Stimulated activated CD4-positive, alpha-beta T cell treated with anti-CD3 and anti-CD28 coated beads, TNF-alpha, amount 100 ng/mL, for 48 hours (primary cell): Measurements from ENCODE around the gene GPR21.

Experiments used
- DNase-seq, 3 donors: peaks; one replicate each; pipeline ENCODE4 v3.0.0-alpha.2; 2020; ENCODE audit warnings: low read depth in 3 of 3

GPR21 gene, protein sequence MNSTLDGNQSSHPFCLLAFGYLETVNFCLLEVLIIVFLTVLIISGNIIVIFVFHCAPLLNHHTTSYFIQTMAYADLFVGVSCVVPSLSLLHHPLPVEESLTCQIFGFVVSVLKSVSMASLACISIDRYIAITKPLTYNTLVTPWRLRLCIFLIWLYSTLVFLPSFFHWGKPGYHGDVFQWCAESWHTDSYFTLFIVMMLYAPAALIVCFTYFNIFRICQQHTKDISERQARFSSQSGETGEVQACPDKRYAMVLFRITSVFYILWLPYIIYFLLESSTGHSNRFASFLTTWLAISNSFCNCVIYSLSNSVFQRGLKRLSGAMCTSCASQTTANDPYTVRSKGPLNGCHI

DNA sequence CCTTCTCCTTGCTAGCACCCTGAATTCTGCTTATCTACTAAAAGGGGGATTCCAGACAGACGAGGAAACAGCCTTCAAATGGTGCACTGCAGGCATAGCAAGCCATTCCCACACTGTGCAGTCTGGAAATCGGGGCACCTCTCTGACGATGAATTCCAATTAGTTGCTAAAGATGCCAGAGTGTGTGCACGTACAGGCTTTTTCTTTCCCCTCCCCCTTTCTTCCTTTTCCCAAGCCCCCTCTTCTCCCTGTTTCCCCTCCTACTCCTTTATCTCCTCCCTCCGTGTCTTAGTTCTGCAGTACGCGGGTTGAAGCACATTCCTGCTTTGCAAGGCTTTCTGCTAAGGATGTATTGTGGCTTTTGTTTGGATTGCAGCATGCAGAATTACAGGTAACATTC is at the start of gene GPR21:
GPR21 (plus strand) TSS at position 316 of the 400 bp plus-strand sequence. CDS start 900 bp downstream, outside the sequence.
- no peak for DNase-seq

DNA sequence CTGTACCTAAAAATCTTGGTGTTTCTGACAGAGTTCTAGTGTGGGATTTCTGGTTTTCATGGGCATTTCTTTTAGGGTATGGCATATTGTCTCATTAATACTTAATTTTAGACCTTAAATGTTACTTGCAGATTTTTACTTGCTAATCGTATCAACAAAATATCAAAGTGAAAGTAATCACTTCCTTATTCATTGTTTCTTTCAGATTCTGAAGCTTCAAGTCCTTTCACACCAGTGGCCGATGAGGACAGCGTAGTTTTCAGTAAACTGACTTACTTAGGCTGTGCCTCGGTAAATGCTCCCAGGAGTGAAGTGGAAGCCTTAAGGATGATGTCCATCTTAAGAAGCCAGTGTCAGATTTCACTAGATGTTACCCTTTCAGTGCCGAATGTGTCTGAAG is 47.5 kb upstream of the GPR21 start:
- no peak for DNase-seq

DNA sequence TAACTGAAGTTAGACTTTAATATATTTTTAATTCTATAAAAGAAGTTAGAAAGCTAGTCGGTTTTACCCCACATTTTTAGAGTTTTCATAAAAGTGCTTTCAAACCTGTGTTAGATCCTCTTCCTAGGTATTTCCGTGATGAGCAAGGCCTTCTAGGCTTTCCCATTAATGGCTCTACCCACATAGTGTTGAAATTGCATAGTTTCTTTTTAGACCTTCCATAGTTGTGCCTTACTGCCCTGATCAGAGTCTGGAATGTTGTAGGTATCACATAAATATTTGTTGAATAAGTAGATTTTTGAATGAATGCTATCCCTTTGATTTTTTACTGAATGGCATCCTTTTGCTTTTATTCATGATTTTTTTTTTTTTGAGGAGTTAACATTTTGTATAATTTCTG is 45.3 kb upstream of the GPR21 start:
- no peak for DNase-seq

DNA sequence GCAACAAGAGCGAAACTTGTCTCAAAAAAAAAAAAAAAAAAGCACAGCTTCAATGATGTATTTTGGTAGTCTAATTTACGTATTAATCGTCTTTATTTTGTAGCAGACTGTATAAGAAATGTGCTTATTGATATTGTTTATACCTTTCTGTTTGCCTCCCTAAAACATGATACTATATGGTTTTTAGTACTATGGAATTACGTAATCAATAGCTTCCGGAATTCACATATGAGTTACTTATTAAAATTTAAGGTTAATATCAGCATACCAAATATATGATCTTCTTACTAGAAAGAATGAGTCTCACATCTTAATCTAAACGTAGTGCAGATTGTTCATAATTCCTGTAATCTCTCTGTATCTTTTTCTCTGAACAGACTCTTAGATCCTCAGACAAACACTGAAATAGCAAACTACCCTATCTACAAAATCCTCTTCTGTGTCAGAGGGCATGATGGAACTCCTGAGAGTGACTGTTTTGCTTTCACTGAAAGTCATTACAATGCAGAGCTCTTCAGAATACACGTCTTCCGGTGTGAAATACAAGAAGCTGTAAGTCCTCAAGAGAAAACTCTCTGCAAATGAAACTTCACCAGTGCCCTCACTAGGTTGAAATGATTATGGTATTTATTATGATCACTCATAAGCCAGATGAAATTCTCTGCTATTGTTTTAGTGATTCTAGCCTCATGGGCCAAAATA is 44.4 kb upstream of the GPR21 start:
- no peak for DNase-seq

DNA sequence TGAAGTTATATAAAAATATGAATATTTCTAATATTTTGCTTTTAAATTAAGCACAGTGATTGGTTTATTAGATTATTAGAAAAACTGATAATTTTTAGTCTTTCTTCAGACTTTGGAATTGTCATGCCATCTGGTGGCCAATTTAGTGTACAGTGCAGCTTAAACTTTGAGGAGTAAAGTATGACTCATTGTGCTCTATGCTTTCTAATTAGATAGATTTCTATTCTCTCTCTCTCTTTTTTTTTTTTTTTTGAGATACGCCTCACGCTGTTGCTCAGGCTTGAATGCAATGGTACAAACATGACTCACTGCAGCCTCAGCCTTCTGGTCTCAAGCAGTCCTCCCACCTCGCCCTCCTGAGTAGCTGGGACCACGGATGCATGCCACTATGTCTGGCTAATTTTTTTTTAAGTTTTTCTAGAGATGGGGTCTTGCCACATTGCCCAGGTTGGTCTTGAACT is 42.1 kb upstream of the GPR21 start:
- DNase-seq = peak; percentile 3 to 16 (median 8)

DNA sequence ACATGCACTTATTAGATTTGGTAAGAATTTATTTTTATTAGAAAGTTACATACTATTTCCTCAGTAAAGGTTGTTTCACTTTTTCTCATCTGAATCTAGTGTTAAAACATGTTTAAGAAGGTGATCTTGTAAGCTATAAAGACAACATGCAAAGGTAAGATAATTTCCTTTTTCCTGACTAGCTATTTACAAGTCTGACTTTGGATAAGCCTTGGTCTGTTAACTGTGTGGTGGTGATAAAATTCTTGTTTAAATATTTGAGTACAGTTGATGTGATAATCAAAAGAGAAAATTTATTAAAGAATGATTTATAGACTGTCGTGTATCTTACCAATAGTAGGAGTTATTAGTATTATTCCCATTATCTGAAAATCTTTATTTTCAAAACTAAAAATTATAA is 36.9 kb upstream of the GPR21 start:
- DNase-seq = no peak

DNA sequence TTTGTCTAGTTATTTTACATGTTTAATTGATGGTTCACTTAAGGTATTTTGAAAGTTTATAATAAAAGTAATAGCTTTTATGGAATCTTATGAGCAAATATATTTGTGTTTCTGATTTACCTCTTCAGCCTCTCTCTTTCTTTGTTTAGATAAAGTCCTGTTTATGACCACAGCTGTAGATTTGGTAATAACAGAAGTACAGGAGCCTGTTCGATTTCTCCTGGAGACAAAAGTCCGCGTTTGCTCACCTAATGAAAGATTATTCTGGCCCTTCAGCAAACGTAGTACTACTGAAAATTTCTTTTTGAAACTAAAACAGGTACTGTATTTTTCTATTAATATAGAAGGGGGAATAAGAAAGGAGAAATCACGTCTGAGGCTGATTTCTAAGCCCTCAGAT is 35.0 kb upstream of the GPR21 start:
- no peak for DNase-seq

DNA sequence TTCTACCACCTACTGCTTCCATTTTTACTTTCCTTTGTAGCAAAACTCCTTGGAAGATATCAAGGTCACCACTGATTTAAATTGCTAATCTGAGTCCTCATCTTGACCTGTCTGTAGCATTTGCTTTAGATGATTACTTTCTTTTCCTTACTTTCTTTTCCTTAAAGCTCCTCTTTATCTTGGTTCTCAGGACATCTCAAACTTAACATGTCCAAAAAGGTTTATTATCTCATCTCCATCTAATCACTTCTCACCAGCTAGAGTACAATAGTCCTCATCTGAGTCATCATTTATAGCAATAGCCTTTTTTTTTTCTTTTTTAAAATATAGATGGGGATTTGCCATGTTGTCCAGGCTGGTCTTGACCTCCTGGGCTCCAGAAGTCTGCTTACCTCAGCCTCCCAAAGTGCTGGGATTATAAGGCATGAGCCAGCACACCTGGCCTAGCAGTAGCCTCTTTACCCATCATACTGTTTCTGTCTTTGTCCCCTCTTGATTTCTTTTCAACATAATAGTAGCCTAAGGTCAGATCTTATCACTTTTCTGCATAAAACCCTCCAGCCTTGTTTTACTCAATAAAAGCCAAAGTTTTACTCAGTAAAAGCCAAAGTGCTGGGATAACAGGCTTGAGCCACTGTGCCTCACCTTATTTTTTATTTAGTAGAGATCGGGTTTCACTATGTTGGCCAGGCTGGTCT is 32.9 kb upstream of the GPR21 start:
- DNase-seq = no peak

DNA sequence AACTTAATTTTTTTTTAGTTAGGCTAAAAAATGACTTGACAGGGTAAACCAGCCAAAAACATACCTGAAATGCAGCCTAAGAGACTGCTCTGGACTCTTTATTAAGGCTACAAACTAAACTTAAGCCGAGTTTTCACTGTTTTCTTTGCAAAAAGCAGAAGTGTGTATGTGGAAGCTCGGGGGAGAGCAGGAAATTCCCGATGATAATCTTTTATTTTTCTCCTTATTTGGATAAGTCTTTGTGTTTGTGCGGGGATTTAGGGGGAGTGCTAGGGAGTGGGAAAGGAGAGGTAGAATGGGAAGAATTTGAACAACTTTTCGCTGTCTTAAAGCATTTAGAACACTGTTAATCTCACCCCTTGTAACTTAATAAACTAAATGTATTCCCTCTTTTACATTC is 30.7 kb upstream of the GPR21 start:
- DNase-seq = no peak

DNA sequence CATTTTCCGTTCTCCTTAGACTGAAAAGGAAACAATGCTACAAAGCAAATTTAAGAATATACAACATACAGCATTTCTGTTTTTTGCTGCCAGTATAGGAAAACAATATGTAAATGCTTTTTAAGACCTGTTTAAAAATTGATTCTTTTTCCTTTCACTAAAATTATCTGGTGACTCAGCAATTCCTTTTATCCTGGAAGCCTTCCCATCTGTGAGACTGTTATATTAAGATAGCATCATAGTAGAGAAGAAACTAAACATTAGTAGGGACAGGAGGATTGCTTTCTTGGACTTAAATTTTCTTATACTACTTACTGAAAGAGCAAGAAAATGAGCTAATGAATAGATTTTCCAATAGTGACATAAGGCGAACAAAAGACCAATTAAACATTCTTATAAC is 30.0 kb upstream of the GPR21 start:
- no peak for DNase-seq

DNA sequence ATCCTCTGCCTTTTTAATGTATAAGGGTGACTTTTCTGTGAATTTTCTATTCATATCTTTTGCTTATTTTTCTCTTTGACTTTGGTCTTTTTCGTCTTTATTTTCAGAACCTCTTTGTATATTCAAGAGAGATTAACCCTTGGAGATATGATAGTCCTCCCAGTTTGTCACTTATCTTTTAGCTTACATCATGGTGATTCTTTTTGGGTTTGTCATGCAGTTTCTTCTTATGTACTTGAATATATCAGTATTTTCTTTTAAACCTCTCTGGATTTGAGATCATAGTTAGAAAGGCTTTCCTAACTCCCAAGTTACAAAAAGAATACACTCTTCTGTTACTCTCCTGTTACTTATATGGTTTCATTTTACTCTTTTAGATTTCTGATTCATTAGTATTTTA is 27.5 kb upstream of the GPR21 start:
- no peak for DNase-seq

DNA sequence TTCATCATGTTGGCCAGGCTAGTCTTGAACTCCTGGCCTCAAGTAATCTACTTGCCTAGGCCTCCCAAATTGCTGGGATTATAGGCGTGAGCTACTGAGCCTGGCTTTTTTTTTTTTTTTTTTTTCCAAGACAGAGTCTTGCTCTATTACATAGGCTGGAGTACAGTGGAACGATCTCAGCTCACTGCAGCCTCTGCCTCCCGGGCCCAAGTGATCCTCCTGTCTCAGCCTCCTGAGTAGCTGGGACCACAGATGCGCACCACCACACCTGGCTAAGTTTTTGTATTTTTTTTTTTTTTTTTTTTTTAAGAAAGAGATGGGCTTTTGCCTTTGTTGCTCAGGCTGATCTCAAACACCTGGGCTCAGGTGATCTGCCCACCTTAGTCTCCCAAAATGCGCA is 26.2 kb upstream of the GPR21 start:
- no peak for DNase-seq

DNA sequence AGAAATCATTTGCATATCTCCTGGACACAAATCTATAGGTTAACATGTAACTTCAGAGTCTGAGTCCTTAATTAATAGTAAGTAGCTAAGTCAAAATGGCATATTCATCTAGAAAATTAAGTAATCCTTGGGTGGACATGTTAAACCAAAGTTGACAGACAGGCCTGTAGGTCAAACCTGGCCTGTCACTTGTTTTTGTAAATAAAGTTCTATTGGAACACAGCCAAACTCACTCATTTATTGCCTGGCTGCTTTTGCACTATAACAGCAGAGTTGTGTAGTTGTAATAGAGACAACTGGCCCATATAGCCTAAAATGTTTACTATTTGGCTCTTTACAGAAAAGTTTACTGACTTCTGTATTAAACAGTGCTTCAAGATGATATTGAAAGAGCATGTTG is 24.6 kb upstream of the GPR21 start:
- no peak for DNase-seq

DNA sequence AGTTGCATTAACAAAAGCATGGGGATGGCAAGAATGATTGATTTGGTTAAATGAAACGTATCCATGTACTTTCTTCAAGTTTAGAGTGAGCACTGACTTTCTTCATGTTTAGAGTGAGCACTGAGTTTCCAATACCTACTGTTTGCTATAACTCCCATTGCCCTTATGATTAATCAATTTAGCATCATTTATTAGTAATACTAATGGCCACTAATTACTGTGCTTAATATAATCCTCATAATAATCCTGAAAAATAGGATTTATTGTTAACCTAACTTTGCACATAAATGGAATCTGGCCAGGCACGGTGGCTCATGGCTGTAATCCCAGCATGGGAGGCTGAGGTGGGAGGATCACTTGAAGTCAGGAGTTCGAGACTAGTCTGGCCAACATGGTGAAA is 22.1 kb upstream of the GPR21 start:
- no peak for DNase-seq

DNA sequence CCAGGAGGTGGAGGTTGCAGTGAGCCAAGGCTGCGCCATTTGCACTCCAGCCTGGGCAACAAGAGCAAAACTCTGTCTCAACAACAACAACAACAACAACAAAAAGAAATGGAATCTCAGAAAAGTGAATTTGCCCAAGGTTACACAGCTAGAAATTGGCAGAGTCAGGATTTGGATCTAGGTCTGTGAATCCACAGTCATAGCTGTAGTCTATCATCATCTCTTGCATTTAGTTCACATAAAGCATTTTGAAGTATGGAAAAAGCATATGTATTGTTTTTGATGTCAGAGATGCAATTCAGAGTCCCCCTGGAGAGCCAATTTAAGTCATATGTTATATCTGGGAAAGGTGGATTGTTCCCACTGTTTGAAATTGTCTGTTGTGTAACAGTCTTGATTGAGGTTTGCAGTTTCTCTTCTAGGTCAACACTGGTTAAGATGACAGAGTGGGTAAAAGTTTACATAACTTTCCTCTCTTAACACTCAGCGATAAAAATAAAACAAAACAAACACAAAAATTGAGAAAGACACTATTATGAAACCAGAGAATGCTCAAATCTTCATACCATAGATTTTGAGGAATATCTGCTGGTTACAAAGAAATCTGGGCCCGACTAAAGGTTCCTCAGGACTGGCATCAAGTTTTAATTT is 21.5 kb upstream of the GPR21 start:
- no peak for DNase-seq

DNA sequence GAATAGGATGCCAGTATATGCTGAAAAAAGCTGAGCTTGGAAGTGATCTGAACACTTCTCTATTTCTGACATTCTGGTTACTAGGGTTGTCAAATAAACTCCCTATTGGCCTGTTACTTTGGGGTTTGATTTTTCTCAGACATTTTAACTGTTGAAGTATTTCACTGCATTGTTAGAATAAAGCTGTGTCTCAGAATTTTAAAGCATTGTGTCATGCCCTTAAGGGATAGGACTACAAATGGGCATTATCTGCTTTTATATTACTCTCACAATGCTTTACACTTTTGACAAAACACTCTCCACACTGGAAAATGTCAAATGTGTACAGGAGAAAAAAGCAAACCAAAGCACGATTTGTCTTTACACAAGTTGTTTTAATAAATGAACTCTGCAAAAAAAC is 16.8 kb upstream of the GPR21 start:
- DNase-seq = no peak

DNA sequence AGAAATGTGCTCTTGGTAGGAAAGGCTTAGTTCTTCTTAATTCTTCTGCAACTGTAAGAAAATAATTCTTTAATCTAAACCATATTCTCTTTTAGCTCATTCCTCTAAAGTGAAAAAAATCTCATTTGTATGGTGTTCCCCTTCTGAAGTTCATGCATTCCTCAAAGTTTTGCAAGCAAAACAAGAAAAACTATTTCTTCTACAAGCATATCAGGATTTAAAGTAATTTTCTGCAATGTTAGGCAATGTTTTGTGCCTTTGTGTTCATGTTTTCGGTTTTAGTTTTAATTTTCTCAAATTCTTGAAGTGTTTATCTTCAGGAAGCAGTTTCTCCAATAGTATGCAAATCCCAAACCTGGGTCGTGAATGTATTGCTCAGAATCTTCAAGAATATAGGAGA is 12.7 kb upstream of the GPR21 start:
- no peak for DNase-seq

DNA sequence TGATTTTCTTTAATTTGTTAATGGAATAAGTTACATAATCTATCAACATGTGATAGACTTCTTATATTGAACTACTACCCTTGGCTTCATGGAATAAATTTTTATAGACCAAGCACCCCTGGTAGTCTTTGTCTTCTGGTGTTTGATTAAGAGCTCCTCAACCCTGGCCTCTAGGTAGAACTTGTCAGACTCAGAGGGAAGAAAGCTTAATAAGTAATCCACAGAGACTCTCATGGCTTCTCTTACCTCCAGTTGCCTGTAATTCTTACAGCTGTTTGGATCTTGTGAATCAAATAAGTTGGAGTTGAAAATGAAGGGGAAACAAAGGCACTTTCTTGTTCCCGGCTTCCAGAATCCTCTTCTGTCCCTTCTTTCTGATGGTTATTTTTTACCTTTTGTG is 7.0 kb upstream of the GPR21 start:
- no peak for DNase-seq

DNA sequence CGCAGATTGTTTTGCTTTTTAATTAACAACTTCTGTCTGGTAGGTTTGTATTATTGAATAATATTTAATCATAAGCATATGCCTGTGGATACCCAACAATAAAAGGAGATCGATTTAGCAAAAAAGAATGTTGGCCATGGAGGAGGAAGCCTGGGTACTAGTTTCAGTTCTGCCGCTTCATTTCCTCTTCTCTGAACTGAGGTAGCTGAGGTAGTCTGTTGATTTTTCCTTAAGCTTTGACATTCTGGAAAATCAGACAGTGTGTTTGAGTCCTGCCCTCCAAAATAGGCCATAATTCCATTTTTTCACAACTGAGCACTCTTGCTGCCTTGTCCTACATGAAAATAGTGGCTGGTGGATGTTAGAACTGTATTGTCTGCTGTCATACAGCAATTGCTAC is 6.0 kb upstream of the GPR21 start:
- DNase-seq = no peak

DNA sequence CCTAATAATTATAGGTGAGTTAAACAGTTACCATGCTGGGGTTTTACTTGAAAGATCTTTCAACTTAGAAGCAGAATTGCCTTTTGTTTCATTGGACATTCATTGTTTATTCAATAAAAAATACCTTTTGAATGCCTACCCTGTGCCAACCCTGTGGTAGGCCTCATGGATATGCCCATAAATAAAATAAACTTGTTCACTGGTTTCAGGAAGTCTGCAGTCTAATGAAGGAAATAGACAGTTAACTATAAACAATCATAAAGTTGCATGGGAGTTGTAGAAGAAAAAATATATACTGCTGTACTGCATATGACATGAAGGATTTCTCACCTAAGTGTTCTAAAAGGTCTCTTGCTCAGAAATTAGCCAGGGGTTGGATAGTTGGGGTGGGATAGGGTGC is 5.3 kb upstream of the GPR21 start:
- DNase-seq = no peak

DNA sequence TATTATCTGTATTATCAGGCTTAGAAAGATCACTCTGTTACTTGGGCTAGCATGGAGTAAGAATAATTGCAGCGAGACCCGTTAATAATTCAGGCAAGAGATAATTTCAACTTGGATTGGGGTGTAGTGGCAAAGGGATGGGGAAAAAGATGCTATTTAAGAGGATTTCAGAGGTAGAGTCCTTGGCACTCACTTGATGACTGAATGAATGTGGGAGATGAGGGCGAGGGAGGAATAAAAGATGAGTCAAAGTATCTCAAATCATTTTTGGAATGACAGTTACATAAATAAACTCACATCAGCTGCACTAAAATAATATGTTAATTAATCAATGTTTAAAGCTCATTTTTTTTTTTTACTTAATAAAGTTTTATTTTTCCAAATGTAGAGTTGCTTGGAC is 4.5 kb upstream of the GPR21 start:
- DNase-seq = no peak

DNA sequence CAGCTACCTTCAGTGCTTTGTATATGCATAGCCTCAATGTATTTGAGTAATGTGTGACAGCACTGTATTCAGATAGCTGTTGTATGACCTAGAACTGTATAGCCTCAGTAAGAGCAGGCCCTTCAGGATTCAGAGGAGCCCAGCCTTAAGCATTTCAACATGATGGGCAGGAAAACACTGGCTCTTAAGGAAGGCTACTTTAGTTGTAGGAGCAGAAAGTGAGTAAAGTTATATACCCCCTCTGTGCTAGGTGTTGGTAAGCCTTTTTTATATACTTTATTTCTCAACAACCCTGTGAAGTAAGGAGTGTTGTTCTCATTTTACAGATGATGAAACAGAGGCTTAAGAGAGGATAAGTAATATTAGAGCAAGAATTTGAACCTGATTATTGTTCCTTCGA is 1.5 kb upstream of the GPR21 start:
- no peak for DNase-seq
